COLO668 (cell line): ENCODE measurements around the gene IRX1.

Experiments
- DNase-seq: peaks from one replicate; lab custom pipeline; 2025; ENCODE audit not compliant: unreplicated experiment; lab: John Stamatoyannopoulos, UW

The IRX1 gene

GRCh38 chr5:3595006-3595961 is at the start of gene IRX1:
Gene IRX1, plus strand, starts transcription at chr5:3595832. Its CDS starts 274 bp downstream, at chr5:3596106.
- DNase-seq = no peak

- no peak for DNase-seq
Measured at GRCh38 chr5:3546028-3546427, 49.6 kb upstream of the IRX1 start.

GRCh38 chr5:3564116-3564515 is 31.5 kb upstream of the IRX1 start:
- no peak for DNase-seq

- DNase-seq = no peak
Measured at GRCh38 chr5:3564827-3565518, 30.7 kb upstream of the IRX1 start.

- DNase-seq = no peak
Measured at GRCh38 chr5:3584724-3585531, 10.7 kb upstream of the IRX1 start.

GRCh38 chr5:3590161-3590966 is 5.3 kb upstream of the IRX1 start:
- no peak for DNase-seq

GRCh38 chr5:3590967-3591900 is 4.4 kb upstream of the IRX1 start:
- DNase-seq = no peak

- no peak for DNase-seq
Measured at GRCh38 chr5:3592298-3592697, 3.3 kb upstream of the IRX1 start.

- no peak for DNase-seq
Measured at GRCh38 chr5:3593771-3594509, 1.7 kb upstream of the IRX1 start.

- DNase-seq = no peak
Measured at GRCh38 chr5:3594510-3595005, 1.1 kb upstream of the IRX1 start.

- no peak for DNase-seq
Measured at GRCh38 chr5:3596261-3596825, 711 bp downstream of the IRX1 start.

GRCh38 chr5:3596857-3597166 is 1.2 kb downstream of the IRX1 start:
- DNase-seq = no peak

- no peak for DNase-seq
Measured at GRCh38 chr5:3597167-3598007, 1.8 kb downstream of the IRX1 start.

GRCh38 chr5:3598207-3598606 is 2.6 kb downstream of the IRX1 start:
- DNase-seq = no peak

GRCh38 chr5:3598769-3599211 is 3.2 kb downstream of the IRX1 start:
- no peak for DNase-seq

- no peak for DNase-seq
Measured at GRCh38 chr5:3599226-3600105, 3.8 kb downstream of the IRX1 start.
